Esophagus muscularis mucosa (tissue), 4 donors: ENCODE results near the gene PGA3. TPM values are rescaled to one million over a fixed set of nuclear protein-coding genes. Genes with fewer than 3 reads are reported as not detected.
"Not testable (repeated sequence)": the region's sequence is repeated elsewhere in the genome, so short reads cannot be mapped to it uniquely, and the experiment has no call there.

ENCODE experiments used
- DNase-seq: peaks from one replicate; pipeline ENCODE4 v3.0.0-alpha.2; 2017; ENCODE audit errors: extremely low spot score
- H3K27ac ChIP-seq, 4 donors: fragments of 200-600 bp; sonication (generic); replicated peaks in 1 of 4; 1 replicate in 3 of 4; 2 replicates in 1 of 4; pipeline ENCODE4 v1.5.1; 2016 to 2019; ENCODE audit warnings: mild to moderate bottlenecking in 1 of 4
- H3K27me3 ChIP-seq, 4 donors: fragments of 200-600 bp; sonication (generic); one replicate each; pipeline versions ENCODE4 v1.5.1 to v1.6.0; 2016 to 2019
- H3K36me3 ChIP-seq, 4 donors: fragments of 200-600 bp; sonication (generic); one replicate each; pipeline ENCODE4 v1.5.1; 2016 to 2019
- H3K4me1 ChIP-seq, 4 donors: fragments of 200-600 bp; sonication (generic); one replicate each; pipeline ENCODE4 v1.5.1; 2016 to 2019
- H3K4me3 ChIP-seq, 4 donors: fragments of 200-600 bp; sonication (generic); 1 replicate in 2 of 4; 2 replicates in 2 of 4; pipeline ENCODE4 v1.5.1; 2016 to 2019; ENCODE audit warnings: mild to moderate bottlenecking in 4 of 4, moderate library complexity in 1 of 4
- H3K9me3 ChIP-seq, 4 donors: fragments of 200-600 bp; sonication (generic); 1 replicate in 3 of 4; 2 replicates in 1 of 4; pipeline ENCODE4 v1.5.1; 2016 to 2019
- CTCF ChIP-seq, 3 experiments: fragments of 200-600 bp in 2 of 3; fragments of 450-650 bp in 1 of 3; sonication (generic) in 2 of 3; IDR thresholded peaks; one replicate each; pipeline ENCODE4 v1.5.1; 2017 to 2019; ENCODE audit warnings: antibody characterized with exemption in 3 of 3, mild to moderate bottlenecking in 2 of 3, moderate library complexity in 1 of 3
- EP300 ChIP-seq: sonication (generic); formaldehyde crosslinking; IDR thresholded peaks from one replicate; pipeline ENCODE4 v1.6.1; 2017; ENCODE audit warnings: antibody characterized with exemption
- POLR2A ChIP-seq: fragments of 450-650 bp; IDR thresholded peaks from one replicate; pipeline ENCODE4 v1.6.1; 2017; ENCODE audit warnings: antibody characterized with exemption, moderate library complexity, mild to moderate bottlenecking, low read depth
- POLR2AphosphoS5 ChIP-seq, 2 donors: sonication (generic); formaldehyde crosslinking; IDR thresholded peaks; one replicate each; pipeline ENCODE4 v1.6.1; 2017; ENCODE audit warnings: antibody characterized with exemption in 2 of 2
- WGBS: methylation state at CpG from one replicate; pipeline ENCODE4 v1.1.5; 2018; 5-methylcytosine and 5-hydroxymethylcytosine counted together
- intact Hi-C: fragments of 100-400 bp; cut with DNase I; formaldehyde crosslinking; loops from one replicate; pipeline ENCODE4 v1.15.1; 2023
- total RNA-seq, 4 donors: library from RNA; depleted of rRNA; stranded (reverse); fragments of >200 nt; gene quantifications; one replicate each; pipeline versions ENCODE4 v1.1.0 to v1.2.1, GENCODE V29; 2016

The PGA3 gene
- total RNA-seq, 4 donors from 2014 or later: 0.33 TPM; not detected in 3

- Histone ChIP-seq H3K4me1 (peaks cover 30 to 47% (median 43%) of the 10 kb centered on the region in 4 donors), H3K9me3 (no peaks in the 10 kb centered on the region), H3K27ac (peak overlapping the region; percentile 93 to 97 (median 96)), H3K36me3 (peaks cover 0 to 4% (median 0%) of the 10 kb centered on the region in 4 donors), H3K27me3 (no peaks in the 10 kb centered on the region), H3K4me3 (peak overlapping the region; percentile 84 to 94 (median 89))
- TF ChIP-seq EP300: no peak
- no peak for TF ChIP-seq CTCF (IDR thresholded peaks at IDR 0.05)
- no peak for TF ChIP-seq POLR2A
- no peak for TF ChIP-seq POLR2AphosphoS5 (IDR thresholded peaks at IDR 0.05)
- intact Hi-C loops: loop anchor here (10.0 kb wide), 1 partner anchor 328 kb away; no protein-coding TSS in a partner anchor
- 75% methylated on average over 8 of the region's 8 CpGs for WGBS
- no peak for DNase-seq
Measured at GRCh38 chr11:61162092-61162941, 41.0 kb upstream of the PGA3 start.

GRCh38 chr11:61163021-61163420 is 40.3 kb upstream of the PGA3 start:
- no peak for TF ChIP-seq CTCF (IDR thresholded peaks at IDR 0.05)
- TF ChIP-seq EP300: no peak
- no peak for TF ChIP-seq POLR2A
- intact Hi-C loops: loop anchor here (10.0 kb wide), 1 partner anchor 328 kb away; no protein-coding TSS in a partner anchor
- DNase-seq: no peak
- Histone ChIP-seq H3K4me3 (no peak overlapping the region), H3K36me3 (no peaks in the 10 kb centered on the region), H3K9me3 (no peaks in the 10 kb centered on the region), H3K27ac (no peak overlapping the region), H3K27me3 (no peaks in the 10 kb centered on the region), H3K4me1 (peaks cover 30 to 40% (median 38%) of the 10 kb centered on the region in 4 donors)
- 88% methylated on average over 4 of the region's 4 CpGs for WGBS

- no peak for DNase-seq
- no peak for TF ChIP-seq EP300
- no peak for TF ChIP-seq POLR2AphosphoS5 (IDR thresholded peaks at IDR 0.05)
- TF ChIP-seq CTCF (IDR thresholded peaks at IDR 0.05): no peak
- TF ChIP-seq POLR2A: no peak
- Histone ChIP-seq H3K36me3 (no peaks in the 10 kb centered on the region), H3K27me3 (no peaks in the 10 kb centered on the region), H3K4me1 (peaks cover 26 to 30% (median 29%) of the 10 kb centered on the region in 4 donors), H3K9me3 (no peaks in the 10 kb centered on the region), H3K27ac (peak overlapping the region in 1 of 4 donors; percentile 26), H3K4me3 (no peak overlapping the region)
- intact Hi-C loops: loop anchor here (10.0 kb wide), 1 partner anchor 329 kb away; no protein-coding TSS in a partner anchor
- WGBS: 75% methylated on average over 13 of the region's 13 CpGs
Measured at GRCh38 chr11:61163714-61164605, 39.4 kb upstream of the PGA3 start.

GRCh38 chr11:61164606-61165424 is 38.5 kb upstream of the PGA3 start:
- Histone ChIP-seq H3K4me1 (peaks cover 19 to 22% (median 20%) of the 10 kb centered on the region in 4 donors), H3K9me3 (no peaks in the 10 kb centered on the region), H3K36me3 (no peaks in the 10 kb centered on the region), H3K27ac (no peak overlapping the region), H3K27me3 (no peaks in the 10 kb centered on the region), H3K4me3 (no peak overlapping the region)
- WGBS: 75% methylated on average over 13 of the region's 13 CpGs
- DNase-seq: no peak
- TF ChIP-seq EP300: no peak
- no peak for TF ChIP-seq CTCF (IDR thresholded peaks at IDR 0.05)
- TF ChIP-seq POLR2A: no peak
- TF ChIP-seq POLR2AphosphoS5 (IDR thresholded peaks at IDR 0.05): no peak
- intact Hi-C loops: loop anchor here (10.0 kb wide), 1 partner anchor 330 kb away; no protein-coding TSS in a partner anchor

GRCh38 chr11:61165785-61166184 is 37.5 kb upstream of the PGA3 start:
- not testable (repeated sequence) for H3K9me3 ChIP-seq, H3K36me3 ChIP-seq, H3K27me3 ChIP-seq, DNase-seq, H3K27ac ChIP-seq, H3K4me3 ChIP-seq
- WGBS: 77% methylated on average over 4 of the region's 7 CpGs
- intact Hi-C loops: loop anchor here (10.0 kb wide), 1 partner anchor 331 kb away; no protein-coding TSS in a partner anchor
- peaks cover 9 to 12% (median 11%) of the 10 kb centered on the region in 4 donors for H3K4me1 ChIP-seq

- H3K4me1 ChIP-seq: peaks cover 8 to 10% (median 10%) of the 10 kb centered on the region in 4 donors
Measured at GRCh38 chr11:61166331-61166730, 37.0 kb upstream of the PGA3 start.

More at GRCh38 chr11:61166331-61166730, 37.0 kb upstream of the PGA3 start:
- H3K27me3 ChIP-seq, H3K4me3 ChIP-seq, H3K9me3 ChIP-seq, H3K36me3 ChIP-seq, DNase-seq, H3K27ac ChIP-seq: not testable (repeated sequence)
- intact Hi-C loops: loop anchor here (10.0 kb wide), 1 partner anchor 332 kb away; no protein-coding TSS in a partner anchor
- WGBS: no CpG with 5 or more reads among the region's 31 CpGs
